Activated CD8-positive, alpha-beta memory T cell treated with anti-CD3 and anti-CD28 coated beads for 48 hours (primary cell): Measurements from ENCODE around the gene TEX47.

Experiments used
- DNase-seq, 3 experiments: peaks; one replicate each; pipeline ENCODE4 v3.0.0-alpha.2; 2020; ENCODE audit warnings: low read depth in 2 of 3, low spot score in 2 of 3

Gene TEX47

DNA sequence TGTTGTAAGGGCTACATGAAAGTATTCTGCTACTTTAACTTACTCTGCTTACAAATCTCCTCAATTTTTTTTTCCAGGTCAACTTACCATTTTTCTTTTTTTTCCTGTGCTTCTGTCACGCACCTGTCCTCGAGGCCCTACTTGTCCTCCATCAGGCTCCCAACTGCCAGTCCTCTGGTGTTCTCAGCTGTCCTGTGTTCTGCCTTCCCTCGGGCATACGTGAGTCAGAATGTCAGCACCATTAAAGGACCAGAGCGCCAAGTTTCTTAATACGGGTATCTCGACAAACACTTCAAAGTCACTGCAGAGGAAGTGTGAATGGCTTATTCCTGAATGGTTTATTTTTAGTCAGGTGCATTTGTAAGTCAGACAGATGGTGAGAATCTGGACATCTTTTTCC is at the start of gene TEX47:
TEX47 (minus strand) TSS at position 185 of the 400 bp plus-strand sequence. CDS start 795 bp downstream, outside the sequence.
- no peak for DNase-seq

DNA sequence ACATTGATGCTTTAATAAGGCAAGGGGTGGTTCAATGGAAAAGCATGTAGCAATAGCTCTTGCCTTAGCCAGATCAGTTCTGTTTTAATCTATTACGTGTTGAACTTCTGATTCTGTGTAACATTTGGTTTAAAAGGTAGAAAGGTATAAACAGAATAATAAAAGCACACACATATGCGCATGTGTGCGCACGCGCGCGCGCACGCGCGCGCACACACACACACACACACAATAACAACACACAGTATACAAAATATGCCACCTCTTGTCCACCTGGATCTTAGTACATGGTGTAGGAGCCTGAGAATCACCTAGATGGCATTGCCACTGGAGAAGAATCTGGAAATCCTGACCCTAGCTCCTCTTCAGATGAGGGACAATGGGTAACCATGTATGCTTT is 49.6 kb upstream of the TEX47 start:
- no peak for DNase-seq

DNA sequence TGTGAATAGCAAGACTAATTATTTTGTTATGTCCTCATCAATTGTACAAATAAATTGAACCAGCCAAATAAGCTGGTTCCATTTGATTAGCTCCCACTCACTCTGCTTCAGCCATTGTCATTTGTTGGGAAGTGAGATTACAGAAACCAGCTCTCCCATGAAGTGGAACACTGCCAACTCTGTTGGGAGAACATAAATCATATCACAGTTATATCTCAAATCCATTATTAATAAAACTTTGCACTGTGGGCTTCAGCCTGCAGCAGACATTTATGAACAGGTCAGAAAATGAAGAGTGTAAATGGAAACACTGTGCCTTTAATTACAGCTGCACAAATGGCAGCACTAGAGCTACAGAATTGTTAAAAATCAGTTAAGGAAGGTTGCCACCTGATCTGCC is 46.7 kb upstream of the TEX47 start:
- DNase-seq, result no peak

DNA sequence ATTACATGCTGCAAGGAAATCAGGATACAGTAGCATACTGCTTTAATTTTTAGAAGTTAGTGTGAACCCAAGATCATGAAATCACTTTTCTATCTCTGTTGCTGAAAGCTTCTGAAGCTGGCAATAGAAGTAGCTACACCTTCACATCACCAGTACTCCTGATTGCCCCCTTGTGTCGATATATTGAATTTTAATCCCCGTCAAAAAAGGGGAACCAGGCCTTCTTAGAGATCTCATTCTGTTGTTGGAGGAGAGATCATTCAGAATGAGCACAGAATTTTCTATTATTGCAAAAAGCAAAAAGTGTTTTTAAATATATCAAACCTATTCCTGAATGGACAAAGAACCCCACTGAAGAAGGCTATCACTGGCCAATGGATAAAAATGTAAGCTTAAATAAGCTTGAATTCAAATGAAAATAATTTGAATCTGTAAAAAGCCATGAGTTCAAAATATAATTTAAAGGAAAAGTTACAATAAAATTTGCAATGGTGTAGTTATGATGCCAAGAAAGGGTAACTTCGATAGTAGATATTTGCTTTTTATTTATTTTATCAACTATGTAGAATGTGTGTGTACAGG is 39.7 kb upstream of the TEX47 start:
- no peak for DNase-seq

DNA sequence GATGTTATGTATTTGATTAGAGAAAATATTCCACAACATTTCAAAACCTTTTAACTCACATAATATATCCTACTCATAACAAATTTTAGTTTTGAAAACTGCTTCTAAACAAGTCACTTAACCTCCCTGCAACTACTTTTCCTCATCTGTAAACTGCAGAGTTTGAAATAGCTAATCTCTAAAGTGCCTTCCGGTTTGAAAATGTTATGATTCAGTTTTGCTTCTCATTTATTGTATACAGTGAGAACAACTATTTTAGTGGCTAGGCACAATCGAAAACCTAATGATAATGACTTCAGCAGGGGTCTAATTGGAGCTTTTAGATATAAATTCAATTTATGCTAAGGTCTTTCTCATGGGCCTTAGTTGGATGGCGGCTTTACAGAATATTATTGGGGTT is 30.7 kb upstream of the TEX47 start:
- no peak for DNase-seq

DNA sequence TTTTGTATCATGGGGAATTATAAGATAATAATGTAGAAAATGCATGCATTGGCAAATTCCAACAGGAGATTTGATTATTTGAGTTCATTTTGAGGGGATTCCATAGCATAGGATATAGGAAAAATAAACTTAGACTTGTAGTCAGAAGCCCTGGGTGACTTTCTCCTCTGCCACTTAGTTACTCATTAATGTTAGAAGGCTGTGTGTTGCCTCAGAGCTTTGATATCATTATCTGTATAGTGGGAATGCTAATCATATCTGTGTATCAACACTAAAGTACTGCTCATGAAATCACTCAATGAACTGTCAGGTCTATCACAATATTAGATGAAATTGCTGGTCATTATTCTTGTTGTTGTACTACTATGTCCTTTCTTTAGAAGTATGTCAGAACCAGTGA is 23.0 kb upstream of the TEX47 start:
- no peak for DNase-seq

DNA sequence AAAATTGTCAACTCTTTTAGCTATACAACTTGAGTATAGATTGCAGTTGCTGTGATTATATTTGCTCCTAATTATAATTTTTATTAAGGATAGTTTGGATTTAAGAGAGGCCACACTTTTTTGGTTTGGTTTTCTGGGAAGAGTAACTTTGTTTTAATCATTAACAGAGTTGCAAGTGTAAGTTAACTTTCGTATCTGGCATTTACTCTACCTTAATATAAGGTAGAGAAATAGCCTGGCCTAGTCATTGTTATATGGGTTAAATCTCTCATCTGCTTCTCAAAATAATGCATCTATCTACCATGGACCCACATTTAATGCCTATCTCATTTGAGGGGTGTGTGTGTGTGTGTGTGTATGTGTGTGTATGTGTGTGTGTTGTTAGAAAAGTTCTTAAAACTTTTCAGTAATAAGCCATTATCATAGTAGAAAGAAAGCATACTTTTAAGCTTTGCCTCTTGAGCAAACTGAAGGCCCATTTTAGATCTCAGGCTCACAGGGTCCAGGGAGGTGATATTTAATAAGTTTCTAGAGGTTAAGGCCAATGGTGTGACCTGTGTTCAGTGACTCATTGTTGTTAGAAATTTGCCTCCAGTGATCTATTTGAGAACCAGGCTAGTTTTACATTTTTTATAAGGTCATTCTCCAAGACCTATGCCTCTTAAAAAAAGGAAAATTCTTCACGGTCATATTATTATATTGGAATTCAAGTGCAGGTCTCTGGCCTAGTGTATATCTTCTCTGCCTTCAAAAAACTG is 10.9 kb upstream of the TEX47 start:
- no peak for DNase-seq

DNA sequence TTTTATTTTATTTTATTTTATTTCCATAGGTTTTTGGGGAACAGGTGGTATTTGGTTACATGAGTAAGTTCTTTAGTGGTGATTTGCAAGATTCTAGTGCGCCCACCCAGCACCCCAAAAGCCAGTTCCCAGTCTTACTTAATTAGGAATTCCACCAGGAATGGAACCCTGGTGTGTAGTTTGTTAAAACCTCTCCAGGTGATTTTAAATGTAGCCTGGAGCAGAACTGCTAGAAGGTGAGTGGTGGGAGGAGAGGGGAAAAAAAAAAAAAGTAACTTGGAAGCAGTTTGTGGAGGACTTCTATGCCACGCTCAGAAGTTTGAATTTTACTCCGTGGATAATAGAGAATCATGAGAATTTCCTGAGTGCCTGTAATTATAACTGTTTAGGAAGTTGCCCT is 5.5 kb upstream of the TEX47 start:
- DNase-seq, result no peak

DNA sequence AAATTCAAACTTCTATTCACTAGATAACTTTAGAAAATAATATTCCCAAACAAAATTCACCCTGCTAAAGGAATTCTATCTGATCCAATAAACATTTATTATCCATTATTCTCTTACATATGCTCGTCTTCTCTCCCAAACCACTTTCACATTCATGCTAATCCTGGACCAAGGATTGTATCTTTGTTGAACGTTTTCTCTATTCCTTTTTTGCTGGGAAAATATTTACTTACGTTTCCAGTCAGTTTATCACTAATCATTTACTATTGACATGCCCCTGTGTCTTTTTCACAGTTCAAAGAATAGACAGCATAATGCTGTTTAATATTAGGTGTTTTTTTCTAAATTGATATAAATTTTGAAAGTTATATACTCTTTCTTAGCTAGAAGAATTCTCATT is 3.2 kb downstream of the TEX47 start:
- DNase-seq, result no peak

DNA sequence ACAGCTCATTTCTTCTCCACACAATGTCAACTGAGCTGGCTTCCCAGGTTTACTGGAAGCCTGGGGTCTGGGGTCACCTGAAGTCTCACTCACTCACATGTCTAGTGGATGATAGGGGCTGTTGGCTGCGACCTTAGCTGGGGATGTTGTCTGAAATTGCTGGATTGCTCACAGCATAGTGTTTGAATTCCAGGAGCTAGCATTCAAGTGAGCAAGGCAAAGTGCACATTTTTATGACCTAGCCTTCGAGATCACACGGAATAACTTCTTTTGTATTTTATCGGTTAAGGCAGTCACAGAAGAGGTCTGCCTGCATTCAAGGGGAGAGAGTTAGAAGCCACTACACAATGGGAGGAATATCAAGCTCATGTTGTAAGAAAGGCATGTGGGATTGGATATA is 3.6 kb downstream of the TEX47 start:
- no peak for DNase-seq

DNA sequence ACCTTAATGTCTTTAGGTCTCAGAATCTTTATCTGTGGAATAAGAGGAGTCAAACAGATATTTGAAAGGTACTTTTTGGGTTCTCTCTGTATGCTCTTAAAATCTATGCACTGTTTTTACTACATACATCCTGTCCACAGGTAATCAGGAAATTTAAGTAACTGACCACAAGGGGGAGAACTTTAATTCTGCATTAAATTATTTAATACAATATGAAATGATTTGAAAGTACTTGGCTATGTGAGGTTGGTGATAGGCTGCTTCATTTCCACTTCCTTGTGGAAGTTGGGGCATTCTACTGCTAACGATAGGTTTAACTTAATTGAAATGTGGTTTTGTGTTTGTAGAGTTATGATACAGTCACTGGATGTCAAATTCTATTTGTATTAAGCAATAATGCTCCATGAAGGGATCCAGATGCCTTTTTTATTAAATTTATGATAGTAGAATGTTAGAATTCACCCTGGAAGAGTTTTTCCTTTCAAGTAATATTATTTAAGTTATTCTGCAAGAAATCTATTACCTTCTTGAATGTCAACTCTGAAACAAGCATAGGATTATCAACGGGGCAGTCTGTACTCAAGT is 6.0 kb downstream of the TEX47 start:
- DNase-seq, result no peak

DNA sequence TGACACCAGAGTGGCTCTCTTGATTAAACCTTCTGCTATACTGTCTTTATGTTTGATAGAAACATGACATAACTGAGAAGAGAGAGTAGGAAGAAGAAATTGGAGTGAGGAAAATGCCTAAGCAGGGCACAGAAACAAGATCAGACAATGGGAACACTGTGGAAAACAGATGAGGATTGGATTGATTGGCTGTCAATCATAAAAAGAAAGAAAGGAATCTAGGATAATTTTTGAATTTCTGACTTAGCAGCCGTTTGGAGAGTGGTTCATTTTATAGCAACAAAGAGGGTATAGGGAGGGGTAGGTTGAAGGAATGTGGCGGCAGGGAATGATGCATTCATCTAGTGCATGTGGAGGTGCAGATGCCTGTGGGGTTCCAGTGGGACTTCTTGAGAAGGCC is 7.8 kb downstream of the TEX47 start:
- DNase-seq, result no peak

DNA sequence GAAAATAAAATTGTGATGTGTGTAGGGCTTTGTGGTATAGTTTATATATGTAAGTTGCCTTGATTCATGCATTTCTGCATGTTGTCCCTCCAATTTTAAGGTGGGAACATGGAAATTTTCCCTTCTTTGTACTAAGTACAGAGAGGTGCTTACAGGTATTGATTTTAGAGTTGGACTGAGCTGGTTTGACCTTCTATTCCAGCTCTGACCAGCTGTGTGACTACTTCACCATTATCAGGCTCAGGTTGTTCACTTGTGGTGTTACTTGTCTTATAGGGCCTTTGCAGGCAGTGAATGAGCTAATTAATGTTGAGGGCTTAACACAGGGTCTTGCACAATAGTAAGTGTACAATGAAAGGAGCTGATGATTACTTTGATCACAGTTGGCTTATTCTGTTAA is 19.7 kb downstream of the TEX47 start:
- no peak for DNase-seq

DNA sequence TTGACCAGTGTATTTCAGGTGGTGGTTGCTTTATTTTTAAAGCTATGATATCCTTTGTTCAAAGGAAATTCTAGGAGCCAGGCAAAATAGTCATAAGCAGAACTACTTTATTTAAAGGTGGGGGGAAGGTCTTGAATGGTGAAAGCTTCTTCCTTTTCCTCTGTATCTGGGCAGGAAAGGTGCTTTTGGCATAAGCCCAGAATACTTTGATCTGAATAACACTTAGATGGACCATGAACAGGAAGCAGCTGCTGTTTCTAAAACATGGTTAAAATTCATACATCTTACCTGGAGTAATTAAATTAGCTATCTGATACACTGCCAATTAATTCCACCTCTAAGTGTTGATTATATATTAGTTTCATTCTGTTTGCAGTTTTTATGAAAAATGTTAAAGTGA is 22.8 kb downstream of the TEX47 start:
- DNase-seq, result no peak

DNA sequence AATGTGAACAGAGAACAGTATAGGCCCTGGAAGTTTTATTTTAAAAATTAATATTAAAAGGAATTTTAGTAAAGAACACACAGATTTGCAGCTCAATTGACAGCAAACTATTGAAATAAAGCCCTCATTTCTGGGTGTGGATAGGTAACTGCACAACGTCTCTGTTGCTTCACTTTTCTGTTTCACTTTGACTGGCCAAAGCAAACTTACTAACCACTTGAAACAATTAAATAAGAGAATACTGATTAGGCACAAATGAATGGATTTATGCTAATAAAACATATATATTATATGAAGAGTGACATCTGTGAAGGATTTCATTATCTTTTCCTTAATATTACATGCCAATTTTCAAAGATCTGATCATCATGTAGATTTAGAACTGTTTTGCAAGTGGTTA is 24.1 kb downstream of the TEX47 start:
- DNase-seq, result no peak

DNA sequence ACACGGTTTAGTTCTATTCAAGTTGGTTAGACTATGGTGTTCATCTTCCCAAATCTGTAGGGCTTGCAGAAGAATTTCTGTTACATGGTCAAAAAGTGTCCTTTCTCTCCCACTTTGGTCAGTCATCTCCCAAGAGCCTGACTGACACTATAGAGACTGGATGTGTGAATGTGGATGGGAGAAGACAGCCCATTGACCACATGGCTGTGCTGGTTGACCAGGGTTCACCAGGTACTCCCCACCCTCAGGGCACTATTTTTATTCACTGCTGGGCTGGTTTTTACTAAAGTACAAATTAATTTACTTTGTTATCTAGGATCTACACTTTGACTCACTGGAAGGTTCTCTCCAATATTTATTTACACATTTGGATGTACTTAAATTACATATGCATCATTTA is 33.8 kb downstream of the TEX47 start:
- no peak for DNase-seq

DNA sequence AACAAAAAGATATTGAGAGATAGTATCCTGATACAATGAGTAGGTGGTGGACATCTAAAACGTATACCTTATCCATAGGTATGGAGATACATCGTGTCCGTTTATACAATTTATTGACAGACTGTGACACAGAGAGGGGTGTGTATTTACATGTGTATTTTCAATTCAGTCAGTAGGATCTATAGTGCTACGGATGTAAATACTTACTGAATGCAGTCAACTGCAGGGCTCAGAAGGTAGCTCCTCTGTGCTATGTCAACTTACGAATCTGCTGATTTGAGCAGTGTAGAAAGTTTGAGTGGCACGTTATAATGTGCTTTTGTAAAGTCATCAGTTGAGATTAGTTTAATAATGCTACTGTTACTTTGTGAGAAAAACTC is 35.4 kb downstream of the TEX47 start:
- no peak for DNase-seq

DNA sequence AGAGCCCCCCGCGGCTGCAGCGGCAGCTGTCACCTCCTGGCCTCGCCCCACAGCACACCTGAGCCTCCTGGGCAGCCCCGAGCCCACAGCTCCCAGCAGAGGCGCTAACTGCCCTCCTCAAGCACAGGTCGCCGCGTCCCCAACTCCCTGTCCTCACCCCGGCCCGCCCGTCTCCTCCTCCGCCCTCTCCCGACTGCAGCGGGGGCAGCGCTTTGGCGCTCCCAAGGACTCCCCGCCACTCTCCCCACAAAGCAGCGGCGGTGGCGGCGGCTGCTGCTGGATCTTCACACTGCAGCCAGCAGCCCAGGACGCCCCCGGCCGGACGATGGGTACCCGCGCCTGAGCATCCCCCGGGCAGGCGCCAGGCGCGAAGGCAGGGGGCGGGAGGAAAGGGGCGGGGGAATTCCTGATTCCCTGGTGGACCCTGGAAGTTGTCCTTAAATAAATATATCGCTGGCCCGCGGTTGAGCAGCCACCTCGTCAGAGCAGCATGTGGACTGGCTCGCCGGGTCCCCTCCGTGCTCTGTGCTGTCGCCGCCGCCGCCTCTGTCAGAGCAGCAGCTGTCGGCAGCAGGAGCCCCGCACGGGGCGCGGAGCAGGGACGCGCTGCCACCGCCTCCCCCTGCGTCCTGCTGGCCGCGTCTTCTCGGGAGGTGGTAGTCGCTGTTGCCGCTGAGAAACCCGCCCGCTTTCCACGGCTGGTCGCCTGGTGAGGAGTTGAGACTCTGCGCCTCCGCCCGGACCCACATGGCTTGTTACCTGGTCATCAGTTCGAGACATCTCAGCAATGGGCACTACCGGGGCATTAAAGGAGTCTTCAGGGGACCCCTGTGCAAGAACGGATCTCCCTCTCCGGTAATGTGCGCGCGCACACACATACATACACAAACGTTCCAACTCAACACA is 36.1 kb downstream of the TEX47 start, which contains the start of gene ZNF804B:
ZNF804B (plus strand) TSS at position 471 of the 906 bp plus-strand sequence; CDS start at position 748, 277 bp downstream.
- DNase-seq, result no peak

DNA sequence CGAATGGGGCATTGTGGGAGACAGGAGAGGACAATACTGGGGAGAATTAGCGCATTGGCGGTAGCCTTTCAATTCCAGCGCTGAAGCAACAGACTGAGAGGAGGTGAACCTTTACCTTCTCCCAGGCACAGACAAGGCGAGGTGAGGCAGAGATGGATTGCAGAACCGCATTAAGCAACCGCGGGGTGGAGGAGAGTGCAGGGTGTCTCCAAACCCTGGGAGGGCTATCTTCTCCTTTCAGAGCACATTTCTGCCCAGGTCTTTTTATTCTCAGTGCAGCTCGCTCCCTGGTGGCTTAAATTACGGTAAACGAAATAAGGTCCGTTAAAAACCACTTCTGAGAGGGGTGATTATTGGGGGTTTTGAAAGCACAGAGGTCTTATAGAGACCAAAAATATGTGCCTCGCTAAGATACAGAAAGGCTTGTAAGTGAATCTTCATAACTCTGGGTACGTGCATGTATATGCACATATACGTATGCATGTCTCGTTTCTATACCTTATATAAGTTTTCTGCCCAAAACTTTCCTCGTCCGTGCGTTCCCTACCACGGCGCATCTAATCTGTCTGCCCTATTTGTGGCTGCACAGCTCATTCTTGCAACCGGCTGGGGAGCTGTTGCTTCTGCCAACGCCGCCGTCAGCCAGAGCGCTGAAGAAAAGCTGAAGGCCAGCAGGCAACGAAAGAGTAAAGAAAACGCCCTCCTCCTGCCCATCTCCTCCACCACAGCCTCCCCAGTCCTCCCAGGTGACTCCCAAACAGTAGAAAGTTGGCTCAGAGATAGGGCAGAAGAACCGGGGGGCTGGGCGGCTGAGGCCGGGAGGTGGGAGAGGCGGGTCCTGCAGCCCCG is 36.9 kb downstream of the TEX47 start:
- no peak for DNase-seq

DNA sequence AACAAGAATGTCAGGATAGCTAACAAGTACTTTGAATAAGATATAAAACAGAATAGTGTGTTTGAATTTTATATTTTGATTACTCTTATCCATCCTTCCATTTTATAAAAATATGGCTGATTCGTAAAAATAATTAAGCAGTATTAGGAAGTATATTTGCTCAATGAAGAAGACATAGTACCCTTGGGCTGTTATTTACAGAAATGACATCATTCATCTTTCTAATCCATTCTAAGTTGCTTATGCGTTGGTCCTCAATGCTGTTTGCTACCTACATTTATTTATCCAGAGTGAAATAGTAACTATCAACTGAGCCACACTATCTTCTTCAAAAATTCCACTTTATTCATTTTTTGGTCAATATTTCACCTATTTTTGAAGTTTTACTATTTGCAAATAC is 38.2 kb downstream of the TEX47 start:
- no peak for DNase-seq

DNA sequence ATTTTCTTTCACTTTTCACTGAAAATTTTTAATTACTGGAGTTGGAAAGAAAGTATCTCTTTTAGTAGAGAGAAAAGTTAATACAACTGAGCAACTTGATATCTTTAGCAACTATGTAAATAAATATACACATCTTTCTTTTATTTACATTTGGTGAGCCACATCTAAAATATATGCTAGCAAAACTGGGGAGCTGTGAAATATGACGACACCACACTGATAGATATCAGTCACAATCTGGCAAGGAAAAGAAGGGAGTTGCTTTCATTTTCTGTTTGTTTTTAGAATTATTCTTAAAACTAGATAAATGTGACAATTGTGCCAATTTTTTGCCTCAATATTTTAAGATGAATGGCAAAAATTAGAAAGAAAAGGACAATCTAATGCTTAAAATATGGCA is 38.7 kb downstream of the TEX47 start:
- DNase-seq, result no peak
